Omental fat pad (tissue), 4 donors: Measurements from ENCODE around the gene PLS3. TPM values are rescaled to one million over a fixed set of nuclear protein-coding genes. Genes with fewer than 3 reads are reported as not detected.
A peak's percentile ranks its signal among the peaks of the same experiment; 100 is the strongest.

Source experiments
- ATAC-seq: fragments of 150-250 bp; one replicate; pipeline ENCODE4 v1.9.1; 2016; ENCODE audit warnings: mild to moderate bottlenecking, moderate library complexity; ENCODE audit not compliant: low FRiP score
- DNase-seq: peaks from one replicate; pipeline ENCODE4 v3.0.0-alpha.2; 2019; ENCODE audit warnings: low spot score
- CTCF ChIP-seq, 3 donors: fragments of 450-650 bp; IDR thresholded peaks; one replicate each; pipeline ENCODE4 v1.5.1; 2016 to 2017; ENCODE audit warnings: antibody characterized with exemption in 3 of 3, mild to moderate bottlenecking in 3 of 3, moderate library complexity in 2 of 3
- total RNA-seq, 4 donors: library from RNA; depleted of rRNA; stranded (reverse); fragments of >200 nt; gene quantifications; one replicate each; pipeline ENCODE4 v1.1.0, GENCODE V29; 2016

Gene PLS3
- total RNA-seq, 4 donors from 2014 or later: 60.6 to 96.5 (median 63.0) TPM

GRCh38 chrX:115581759-115582615, 21.0 kb downstream of the PLS3 start:
- DNase-seq (no peak), ATAC-seq (peak; percentile 68)
- no peak for TF ChIP-seq CTCF (IDR thresholded peaks at IDR 0.05)

- DNase-seq (no peak), ATAC-seq (no peak)
- TF ChIP-seq CTCF (IDR thresholded peaks at IDR 0.05): no peak
Observed at GRCh38 chrX:115582616-115583495, 21.9 kb downstream of the PLS3 start.

GRCh38 chrX:115583496-115584004, 22.6 kb downstream of the PLS3 start:
- DNase-seq (no peak), ATAC-seq (peak; percentile 55)
- TF ChIP-seq CTCF (IDR thresholded peaks at IDR 0.05): no peak

GRCh38 chrX:115584696-115585095, 23.7 kb downstream of the PLS3 start:
- TF ChIP-seq CTCF (IDR thresholded peaks at IDR 0.05): no peak
- ATAC-seq (no peak), DNase-seq (no peak)

- TF ChIP-seq CTCF (IDR thresholded peaks at IDR 0.05): no peak
- ATAC-seq (no peak), DNase-seq (no peak)
Observed at GRCh38 chrX:115588179-115588578, 27.2 kb downstream of the PLS3 start.

GRCh38 chrX:115589419-115589818, 28.4 kb downstream of the PLS3 start:
- ATAC-seq (no peak), DNase-seq (no peak)
- no peak for TF ChIP-seq CTCF (IDR thresholded peaks at IDR 0.05)
